Measurements from ENCODE around the gene OR10A2.
"Not testable (repeated sequence)": the region's sequence is repeated elsewhere in the genome, so short reads cannot be mapped to it uniquely, and the experiment has no call there.

OR10A2 gene, protein sequence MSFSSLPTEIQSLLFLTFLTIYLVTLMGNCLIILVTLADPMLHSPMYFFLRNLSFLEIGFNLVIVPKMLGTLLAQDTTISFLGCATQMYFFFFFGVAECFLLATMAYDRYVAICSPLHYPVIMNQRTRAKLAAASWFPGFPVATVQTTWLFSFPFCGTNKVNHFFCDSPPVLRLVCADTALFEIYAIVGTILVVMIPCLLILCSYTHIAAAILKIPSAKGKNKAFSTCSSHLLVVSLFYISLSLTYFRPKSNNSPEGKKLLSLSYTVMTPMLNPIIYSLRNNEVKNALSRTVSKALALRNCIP

DNA sequence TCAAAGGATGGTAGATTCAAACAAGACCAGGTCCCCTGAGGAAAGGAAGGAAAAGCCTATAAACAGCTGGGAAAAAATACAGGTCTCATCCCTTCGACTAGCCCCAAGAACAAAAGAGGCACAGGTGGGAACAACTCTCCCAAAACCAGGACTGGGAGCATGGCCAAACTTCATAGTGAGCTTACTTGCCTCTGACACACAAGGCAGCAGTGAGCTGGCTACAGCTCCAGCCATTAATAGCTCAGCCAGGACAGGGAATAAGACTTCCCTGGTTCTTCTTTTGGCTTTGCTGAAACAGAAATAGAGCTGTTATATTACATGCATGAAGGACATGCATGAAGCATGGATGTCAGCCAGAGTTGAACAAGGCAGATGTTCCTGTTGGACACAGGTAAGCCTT, at the start of gene OR10A2:
Gene OR10A2 (plus strand): TSS at position 97 of the 400 bp plus-strand sequence. CDS start 6,698 bp downstream, outside the sequence.
- no peak for DNase-seq
- in situ Hi-C loops (cut with HindIII; ENCODE audit: low pct_ligation_motif_present, low pct_unique_long_range_greater_than_20kb, low sequenced_read_pairs): no loop called here

DNA sequence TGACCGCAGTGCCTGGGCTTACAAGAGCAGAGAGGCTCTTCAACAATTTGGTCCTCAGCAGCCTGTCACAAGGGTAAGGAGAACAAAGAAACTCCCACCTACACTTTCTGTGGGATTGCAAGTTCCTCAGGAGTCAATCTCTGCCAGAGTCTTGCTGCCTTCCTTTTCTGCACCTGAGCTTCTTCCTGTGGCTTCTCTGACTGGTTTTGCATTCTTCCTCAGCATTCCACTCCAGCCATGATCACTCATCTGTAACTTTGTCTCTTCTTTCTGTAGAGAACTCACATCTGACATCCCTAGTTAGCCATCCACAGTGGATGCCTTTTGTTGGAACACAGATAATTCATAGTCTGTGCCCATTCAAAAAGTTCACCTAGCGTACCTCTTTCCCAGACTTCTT, 49.2 kb upstream of the OR10A2 start:
- no peak for DNase-seq
- in situ Hi-C loops (cut with HindIII; ENCODE audit: low pct_ligation_motif_present, low pct_unique_long_range_greater_than_20kb, low sequenced_read_pairs): no loop called here

DNA sequence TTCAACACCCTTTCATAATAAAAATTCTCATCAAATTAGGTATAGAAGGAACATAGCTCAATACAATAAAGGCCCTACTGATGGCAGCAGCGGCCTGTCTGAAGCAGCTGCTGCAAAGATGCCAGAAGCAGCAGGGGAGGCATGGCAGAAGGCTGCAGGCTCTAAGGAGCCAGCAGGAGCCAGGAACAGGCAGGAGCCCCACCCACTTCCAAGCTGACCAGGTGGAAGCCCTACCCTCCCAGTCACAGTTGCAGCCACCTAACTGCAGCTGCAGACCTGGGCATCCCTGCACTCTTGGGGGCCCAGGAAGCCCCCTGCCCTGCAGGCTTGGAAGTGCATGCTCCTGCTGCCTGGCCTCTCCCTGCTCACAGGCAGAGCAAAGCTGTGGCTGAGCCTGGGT, 45.2 kb upstream of the OR10A2 start:
- in situ Hi-C loops (cut with HindIII; ENCODE audit: low pct_ligation_motif_present, low pct_unique_long_range_greater_than_20kb, low sequenced_read_pairs): no loop called here
- no peak for DNase-seq

DNA sequence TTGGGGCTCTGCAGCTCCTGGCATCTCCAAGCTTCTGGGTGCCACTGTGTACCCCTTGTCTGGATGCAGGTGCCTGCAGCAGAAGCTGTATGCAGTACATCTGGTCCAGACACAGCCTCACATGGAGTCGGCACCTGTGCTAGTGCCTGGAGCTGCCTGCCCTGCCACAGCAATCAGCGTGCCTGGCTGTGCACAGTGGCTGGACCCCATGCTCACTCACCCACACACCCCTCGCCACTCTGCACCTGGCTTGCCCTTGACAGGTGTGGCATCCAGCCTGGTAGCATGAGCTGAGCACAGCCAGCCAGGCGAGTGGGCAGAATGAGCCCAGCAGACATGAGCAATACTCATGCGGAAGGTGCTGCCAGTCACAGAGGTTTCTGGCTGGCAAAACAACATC, 43.9 kb upstream of the OR10A2 start:
- in situ Hi-C loops (cut with HindIII; ENCODE audit: low pct_ligation_motif_present, low pct_unique_long_range_greater_than_20kb, low sequenced_read_pairs): no loop called here

DNA sequence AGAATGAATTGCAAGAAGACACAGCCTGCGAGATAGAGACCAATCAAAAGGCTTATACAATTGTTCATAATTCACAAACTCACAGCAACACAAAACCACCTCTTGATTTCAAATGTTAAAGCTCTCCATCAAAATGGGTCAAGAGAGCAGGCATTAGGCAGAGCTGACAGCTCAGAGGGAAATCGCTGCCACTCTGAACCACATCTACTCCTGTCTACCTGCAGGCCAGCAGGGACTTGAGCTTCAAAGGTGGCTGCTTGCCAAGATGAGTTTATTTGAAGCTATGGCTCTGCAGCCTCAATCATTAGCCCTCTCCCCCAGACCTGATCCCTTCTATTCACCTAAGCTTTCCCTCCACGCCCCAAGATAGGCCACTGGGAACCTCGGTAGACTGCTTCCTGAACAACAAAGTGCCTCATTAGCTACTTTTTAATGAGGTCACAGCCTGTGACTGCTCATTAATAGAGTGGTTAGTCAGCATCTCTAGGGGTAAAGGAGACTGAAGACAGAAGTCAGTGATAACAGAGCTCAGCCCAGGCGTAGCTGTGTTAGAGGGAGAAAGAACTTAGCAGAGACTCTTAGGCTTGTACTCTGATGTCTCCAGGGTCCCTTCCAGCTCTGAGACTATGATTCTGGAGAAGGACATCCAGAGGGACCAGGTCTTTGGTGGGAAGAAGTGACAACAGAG, 38.6 kb upstream of the OR10A2 start:
- no peak for DNase-seq

More for the DNA sequence above, 43.9 kb upstream of the OR10A2 start:
- no peak for DNase-seq

DNA sequence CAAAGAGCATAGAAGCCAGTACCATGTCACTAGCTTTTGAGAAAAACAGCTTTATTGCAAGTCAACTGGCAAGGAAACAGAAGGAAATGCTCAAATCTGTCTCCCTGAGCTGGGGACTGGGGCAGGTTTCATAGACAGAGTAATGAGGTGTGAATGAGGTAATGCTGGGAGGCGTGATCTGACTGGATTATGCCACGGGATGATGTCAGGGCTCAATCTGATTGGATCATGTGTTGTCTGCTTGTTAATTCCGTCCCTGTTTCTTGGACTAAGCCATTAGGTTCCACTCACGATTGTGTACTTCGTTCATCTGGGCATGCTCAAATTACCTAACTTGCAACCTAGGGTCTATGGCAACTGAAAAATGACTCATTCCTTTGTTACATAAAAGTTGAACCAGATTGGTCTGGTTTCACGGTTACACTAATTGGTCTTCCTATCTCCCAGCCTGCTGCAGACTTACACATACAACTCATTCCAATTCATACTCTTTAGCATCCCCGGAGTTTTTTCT, 37.6 kb upstream of the OR10A2 start:
- in situ Hi-C loops (cut with HindIII; ENCODE audit: low pct_ligation_motif_present, low pct_unique_long_range_greater_than_20kb, low sequenced_read_pairs): no loop called here
- no peak for DNase-seq

More for the DNA sequence above, 38.6 kb upstream of the OR10A2 start:
- in situ Hi-C loops (cut with HindIII; ENCODE audit: low pct_ligation_motif_present, low pct_unique_long_range_greater_than_20kb, low sequenced_read_pairs): no loop called here

DNA sequence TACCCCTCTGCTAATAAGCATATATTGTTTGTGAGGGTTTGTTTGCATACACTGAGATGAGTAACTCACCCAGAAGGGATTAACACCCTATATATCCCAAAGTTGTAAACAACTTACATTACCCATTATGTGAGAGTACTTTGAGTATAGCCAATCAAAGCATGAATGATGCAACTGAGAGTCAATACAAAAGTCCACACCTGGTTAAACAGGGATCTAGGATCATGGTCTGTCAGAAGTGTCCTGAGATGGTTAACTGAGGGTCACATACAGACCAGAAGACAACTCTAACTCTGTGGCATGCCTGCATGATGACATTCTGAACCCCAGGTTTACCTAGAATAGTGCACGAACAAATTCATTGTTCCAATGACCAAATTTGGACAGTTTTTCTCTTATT, 34.8 kb upstream of the OR10A2 start:
- in situ Hi-C loops (cut with HindIII; ENCODE audit: low pct_ligation_motif_present, low pct_unique_long_range_greater_than_20kb, low sequenced_read_pairs): no loop called here

DNA sequence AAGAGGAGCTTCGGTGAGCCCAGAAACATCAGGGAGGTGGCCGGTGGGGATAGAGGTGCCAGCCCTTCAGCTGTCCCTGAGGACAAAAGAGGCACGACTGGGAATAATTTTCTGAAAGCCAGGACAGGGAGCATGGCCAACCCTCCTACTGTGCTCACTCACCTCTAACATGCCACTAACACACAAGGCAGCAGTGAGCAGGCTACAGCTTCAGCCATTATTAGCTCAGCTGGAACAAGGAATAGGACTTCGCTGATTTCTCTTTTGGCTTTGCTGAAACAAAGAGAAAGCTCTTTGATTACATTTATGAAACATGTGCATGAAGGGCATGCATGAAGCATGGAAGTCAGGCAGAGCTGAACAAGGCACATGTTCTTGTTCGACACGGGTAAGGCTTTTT, 29.5 kb upstream of the OR10A2 start:
- in situ Hi-C loops (cut with HindIII; ENCODE audit: low pct_ligation_motif_present, low pct_unique_long_range_greater_than_20kb, low sequenced_read_pairs): no loop called here
- no peak for DNase-seq

More for the DNA sequence above, 34.8 kb upstream of the OR10A2 start:
- DNase-seq: no peak

DNA sequence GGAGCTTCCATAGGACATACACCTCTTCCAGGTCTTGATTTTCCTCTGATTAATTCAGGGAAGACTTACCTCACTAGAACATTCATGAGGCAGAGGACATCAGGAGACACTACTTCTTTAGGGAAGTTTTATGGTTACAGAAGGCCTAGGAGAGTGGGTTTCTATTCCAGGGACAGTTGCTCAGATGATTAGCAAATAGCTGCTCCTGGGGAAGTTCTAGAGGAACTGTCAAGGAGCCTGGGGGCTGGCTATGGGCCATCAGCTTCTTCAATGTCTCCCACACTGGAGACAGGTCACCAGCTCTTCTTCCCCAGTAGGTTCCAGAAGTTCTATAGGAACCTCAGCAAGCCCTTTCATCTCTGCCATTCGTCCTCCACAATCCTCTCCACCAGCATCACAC, 28.8 kb upstream of the OR10A2 start:
- DNase-seq: no peak
- in situ Hi-C loops (cut with HindIII; ENCODE audit: low pct_ligation_motif_present, low pct_unique_long_range_greater_than_20kb, low sequenced_read_pairs): no loop called here

DNA sequence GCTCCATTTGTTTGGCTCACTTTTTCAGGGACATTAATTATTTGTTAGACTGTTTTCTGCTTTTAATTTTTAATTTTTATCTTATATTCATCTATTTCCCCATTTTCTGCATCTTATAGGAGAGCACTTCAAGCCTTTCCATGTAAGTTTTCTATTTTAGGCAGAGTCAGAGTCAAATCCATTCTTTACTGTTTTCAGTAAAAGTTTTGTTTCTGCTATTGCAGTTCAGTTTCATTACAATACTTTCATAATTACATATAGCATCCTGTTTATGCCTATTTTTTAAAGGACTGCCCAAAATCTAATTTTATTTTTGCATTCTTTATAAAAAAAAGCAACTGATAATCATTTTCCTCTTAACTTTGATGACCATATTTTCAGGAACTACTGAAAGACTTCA, 21.2 kb upstream of the OR10A2 start:
- no peak for DNase-seq
- in situ Hi-C loops (cut with HindIII; ENCODE audit: low pct_ligation_motif_present, low pct_unique_long_range_greater_than_20kb, low sequenced_read_pairs): no loop called here

DNA sequence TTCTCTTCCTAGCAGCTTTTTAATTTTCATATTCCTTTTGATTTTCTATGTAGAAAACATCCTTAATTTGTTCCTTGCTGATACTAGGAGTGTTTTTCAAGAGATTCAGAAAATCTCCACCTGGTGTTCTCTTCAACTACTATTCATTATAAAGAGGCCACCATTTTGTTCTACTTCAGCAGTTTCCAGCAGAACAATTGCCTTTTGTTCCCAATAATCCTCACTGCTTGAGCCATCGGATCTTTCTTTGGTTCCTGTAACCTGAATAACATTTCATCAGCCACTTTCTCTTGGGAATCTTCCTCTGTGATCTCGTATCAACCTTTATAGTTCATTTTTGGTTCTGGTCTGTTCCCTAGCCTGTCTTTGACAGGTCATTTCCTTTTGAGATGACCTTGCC, 19.2 kb upstream of the OR10A2 start:
- in situ Hi-C loops (cut with HindIII; ENCODE audit: low pct_ligation_motif_present, low pct_unique_long_range_greater_than_20kb, low sequenced_read_pairs): no loop called here
- no peak for DNase-seq

DNA sequence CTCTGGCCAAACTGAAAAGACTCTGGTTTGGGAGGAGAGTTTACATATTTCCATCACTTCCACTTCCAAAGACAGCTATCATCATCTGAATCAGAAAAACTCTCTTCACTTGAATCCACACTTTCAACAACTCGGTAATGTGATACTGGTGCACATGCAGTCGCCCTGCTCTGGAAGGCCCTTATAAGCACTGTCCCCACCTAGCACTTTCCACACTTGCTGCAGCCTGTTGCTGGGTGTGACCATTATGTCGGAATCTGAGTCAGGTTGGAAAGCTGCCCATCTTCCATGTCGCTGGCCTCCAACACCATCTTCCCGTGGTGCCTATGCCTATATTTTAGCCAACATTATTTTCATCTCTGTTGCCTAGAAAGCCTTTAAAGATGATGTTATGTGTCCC, 18.5 kb upstream of the OR10A2 start:
- in situ Hi-C loops (cut with HindIII; ENCODE audit: low pct_ligation_motif_present, low pct_unique_long_range_greater_than_20kb, low sequenced_read_pairs): no loop called here
- no peak for DNase-seq

DNA sequence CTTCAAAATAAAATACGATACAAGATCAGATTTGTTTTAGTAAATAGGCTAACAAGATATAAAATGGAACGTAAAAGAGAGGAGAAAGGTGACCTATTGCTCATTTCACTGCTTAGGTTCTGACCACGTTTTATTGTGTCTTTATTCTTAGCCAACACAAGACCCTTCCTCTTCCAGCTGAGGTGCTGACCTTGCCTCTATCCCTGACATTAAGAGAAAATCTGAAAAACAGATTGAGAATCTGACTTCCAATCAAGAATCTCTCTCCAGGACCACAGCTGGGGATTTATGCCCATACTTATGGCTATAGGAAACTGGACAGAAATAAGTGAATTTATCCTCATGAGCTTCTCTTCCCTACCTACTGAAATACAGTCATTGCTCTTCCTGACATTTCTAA, 17.5 kb upstream of the OR10A2 start, which contains the start of gene OR10A5:
Gene OR10A5 (plus strand): TSS at position 301 of the 400 bp plus-strand sequence. CDS start 0 bp downstream, at position 301.
- no peak for DNase-seq
- in situ Hi-C loops (cut with HindIII; ENCODE audit: low pct_ligation_motif_present, low pct_unique_long_range_greater_than_20kb, low sequenced_read_pairs): no loop called here

DNA sequence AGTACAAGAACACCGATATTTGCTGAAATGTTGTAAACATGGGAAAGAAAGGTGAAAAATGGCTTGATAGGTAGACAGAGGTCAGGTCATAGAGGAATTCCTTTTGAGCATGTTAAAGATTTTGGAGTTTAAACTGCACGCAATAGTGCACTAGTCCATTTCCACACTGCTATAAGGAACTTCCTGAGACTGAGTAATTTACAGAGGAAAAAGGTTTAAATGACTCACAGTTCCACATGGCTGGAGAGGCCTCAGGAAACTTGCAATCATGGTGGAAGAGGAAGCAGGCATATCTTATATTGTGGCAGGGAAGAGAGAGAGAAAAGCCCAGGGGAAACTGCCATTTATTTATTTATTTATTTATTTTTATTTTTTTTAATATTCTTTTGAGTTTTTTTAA, 12.3 kb upstream of the OR10A2 start:
- in situ Hi-C loops (cut with HindIII; ENCODE audit: low pct_ligation_motif_present, low pct_unique_long_range_greater_than_20kb, low sequenced_read_pairs): no loop called here
- no peak for DNase-seq

DNA sequence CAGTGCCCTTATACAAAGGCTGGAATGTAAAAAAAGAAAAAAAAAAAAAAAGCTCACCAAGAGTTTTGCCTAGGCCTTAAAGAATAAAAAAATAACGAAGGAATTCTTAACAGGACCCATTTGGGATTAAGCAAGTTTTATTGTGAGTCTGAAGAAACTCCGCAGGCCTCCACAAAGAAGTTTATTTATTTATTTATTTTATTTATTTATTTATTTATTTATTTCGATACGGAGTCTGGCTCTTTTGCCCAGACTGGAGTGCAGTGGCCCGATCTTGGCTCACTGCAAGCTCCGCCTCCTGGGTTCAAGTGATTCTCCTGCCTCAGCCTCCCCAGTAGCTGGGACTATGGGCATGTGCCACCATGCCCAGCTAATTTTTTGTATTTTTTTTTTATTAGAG, 8.1 kb upstream of the OR10A2 start:
- in situ Hi-C loops (cut with HindIII; ENCODE audit: low pct_ligation_motif_present, low pct_unique_long_range_greater_than_20kb, low sequenced_read_pairs); DNase-seq: not testable (repeated sequence)

DNA sequence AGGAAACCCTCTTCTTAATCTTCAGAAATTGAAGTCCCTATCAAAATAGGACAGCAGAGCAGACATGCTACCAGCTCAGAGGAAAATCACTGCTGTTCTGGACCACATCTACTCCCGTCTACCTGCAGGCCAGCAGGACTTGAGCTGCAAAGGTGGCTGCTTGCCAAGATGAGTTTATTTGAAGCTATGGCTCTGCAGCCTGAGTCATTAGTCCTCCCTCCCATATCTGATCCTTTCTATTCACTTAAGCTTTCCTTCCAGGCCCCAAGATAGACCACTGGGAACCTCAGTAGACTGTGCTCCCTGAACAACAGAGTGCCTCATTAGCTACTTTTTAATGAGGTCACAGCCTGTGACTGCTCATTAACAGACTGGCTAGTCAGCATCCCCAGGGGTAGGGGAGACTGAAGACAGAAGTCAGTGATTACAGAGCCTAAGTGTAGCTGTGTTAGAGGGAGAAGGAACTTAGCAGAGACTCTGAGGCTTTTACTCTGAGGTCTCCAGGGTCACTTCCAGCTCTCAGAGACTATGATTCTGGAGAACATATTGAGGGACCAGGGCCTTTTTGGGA, 6.8 kb upstream of the OR10A2 start:
- in situ Hi-C loops (cut with HindIII; ENCODE audit: low pct_ligation_motif_present, low pct_unique_long_range_greater_than_20kb, low sequenced_read_pairs): no loop called here
- peak; percentile 1 for DNase-seq

DNA sequence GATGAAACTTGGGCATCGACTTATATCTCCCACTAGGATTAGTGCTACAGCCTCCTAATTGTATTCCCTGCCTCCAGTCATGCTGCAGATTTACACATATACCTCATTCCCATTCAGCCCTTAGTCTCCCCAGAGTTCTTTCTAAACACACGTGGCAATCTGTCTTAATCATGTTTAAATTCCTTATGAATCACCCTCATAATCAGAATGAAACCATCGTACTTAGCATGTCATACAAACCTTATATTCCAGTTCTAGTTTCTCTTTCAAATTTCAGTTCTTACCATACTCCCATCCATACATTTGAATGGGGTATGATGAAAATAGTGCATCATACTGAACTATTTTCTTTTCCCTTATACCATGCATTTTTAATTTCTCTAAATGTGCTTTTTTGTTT, 6.0 kb upstream of the OR10A2 start:
- no peak for DNase-seq
- in situ Hi-C loops (cut with HindIII; ENCODE audit: low pct_ligation_motif_present, low pct_unique_long_range_greater_than_20kb, low sequenced_read_pairs): no loop called here

DNA sequence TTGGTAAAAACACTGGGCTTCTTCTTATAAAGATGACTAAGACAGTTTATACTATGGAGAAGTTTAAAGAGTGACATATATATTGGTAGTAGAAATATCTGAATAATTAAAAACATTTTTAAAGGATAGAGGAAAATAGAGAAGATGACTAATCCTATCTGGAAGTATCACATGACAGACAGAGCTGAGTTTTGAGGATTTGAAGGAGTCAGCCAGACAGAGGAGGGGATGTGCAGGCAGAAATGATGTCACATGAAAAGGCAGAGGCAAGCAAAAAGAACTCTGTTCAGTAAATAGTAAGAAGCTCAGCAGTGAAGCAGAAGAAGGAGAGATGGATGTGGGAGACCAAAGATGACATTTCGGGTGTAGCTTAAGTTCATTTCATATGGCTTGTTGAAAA, 1.6 kb downstream of the OR10A2 start:
- no peak for DNase-seq
- in situ Hi-C loops (cut with HindIII; ENCODE audit: low pct_ligation_motif_present, low pct_unique_long_range_greater_than_20kb, low sequenced_read_pairs): no loop called here

DNA sequence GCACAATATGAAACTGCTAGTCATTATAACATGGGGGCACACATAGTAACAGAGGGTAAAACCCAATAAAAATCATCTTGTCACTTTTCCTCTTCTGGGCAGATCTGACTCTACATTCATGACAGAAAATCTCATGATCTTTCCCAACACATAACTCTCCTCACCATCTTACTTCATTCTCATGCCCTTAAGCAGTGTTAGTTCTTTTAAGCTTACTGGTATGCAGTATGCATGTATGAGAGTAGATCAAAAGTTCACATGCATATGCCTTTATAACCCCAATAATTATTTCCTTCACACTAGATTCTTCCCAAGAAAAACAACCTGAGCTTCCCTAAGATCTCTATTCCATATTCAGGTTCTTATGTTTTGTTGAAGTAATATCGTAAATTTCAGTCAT, 8.4 kb downstream of the OR10A2 start:
- DNase-seq: no peak
- in situ Hi-C loops (cut with HindIII; ENCODE audit: low pct_ligation_motif_present, low pct_unique_long_range_greater_than_20kb, low sequenced_read_pairs): no loop called here

DNA sequence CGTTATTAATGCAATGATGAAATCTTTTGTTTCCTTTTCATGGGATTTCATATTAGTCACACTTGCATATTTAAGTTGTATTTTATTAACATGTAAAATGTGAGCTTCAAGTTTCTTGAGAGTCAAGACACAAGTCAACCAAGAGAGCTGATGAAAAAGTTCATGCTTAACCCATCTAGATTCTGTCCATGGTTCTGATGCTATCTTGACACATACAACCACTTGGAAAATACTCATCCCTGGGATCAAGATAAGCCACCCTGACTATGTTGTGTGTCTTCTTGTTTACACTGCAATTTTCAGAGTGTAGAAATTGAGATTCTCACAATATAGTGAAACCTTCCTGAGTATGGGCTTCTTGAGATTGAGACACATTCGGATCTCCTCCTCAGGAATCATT, 12.9 kb downstream of the OR10A2 start:
- in situ Hi-C loops (cut with HindIII; ENCODE audit: low pct_ligation_motif_present, low pct_unique_long_range_greater_than_20kb, low sequenced_read_pairs): no loop called here

More for the DNA sequence above, 12.9 kb downstream of the OR10A2 start:
- DNase-seq: no peak
